OCI-M2 (cell line): ENCODE measurements around the gene NEK3.
A peak's percentile ranks its signal among the peaks of the same experiment; 100 is the strongest.
"Not testable (repeated sequence)": the region's sequence is repeated elsewhere in the genome, so short reads cannot be mapped to it uniquely, and the experiment has no call there.

Experiments used
- DNase-seq: peaks from one replicate; lab custom pipeline; 2025; ENCODE audit not compliant: unreplicated experiment; lab: John Stamatoyannopoulos, UW

The NEK3 gene

DNA sequence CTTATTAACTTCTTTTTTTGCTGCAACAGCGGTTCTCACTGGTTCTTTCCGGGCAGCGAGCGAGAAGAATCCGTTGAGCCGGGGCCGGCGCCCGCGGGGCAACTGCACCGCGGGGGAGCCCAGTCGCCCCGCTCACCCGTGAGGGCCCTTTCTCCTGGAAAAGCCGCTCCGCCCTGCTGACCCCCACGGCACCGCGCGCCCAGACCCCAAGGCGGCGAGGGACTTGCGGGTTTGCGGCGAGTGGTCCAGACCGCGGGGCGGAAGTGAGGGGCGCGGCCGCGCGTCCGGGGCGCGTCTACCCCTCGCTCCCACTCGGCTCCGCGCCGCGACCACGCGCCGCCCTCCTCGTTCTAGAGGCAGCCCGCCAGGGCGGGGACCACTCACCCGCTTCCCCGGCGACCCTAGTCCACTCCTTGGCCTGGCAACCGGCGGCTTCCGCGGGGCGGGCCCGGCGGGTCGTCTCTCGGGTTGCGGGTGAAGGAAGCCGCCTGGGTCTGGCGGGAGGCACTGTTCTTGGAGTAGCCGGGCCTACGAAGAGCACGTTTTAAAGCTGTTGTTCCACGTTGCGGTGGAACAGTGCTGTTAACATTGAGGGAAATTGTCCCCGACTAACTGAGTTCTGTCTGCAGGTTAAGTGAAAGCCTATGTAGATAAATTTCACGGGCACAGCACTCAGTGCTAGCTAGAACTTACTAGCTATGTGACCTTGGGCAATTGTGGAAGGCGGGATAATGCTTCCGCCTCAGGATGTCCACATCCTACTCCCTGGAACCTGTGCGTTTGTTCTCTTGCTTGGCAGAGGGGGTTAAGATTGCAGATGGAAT lies at the start of gene NEK3:
Gene NEK3, minus strand, starts transcription at position 439 of the 824 bp plus-strand sequence. CDS start 3,406 bp downstream, outside the sequence.
- DNase-seq, result no peak

DNA sequence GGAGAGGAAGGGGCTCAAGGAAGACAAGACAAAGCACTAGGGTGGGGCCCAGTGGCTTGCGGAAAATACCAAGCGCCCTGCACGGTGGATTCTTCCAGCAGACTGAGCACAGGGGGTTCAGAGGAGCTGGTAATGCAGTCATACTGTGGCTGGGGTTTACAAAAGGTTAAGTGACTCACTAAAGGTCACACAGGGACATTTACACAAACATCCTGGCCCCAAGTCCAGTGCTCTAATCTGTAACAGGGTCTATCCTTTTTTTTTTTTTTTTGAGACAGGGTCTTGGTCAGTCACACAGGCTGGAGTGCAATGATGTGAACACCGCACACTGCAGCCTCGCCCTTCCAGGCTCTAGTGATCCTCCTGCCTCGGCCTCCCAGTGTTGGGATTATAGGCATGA lies 49.0 kb upstream of the NEK3 start:
- DNase-seq, result not testable (repeated sequence)

GRCh38 chr13:52207896-52208295 lies 48.5 kb upstream of the NEK3 start:
- DNase-seq, result not testable (repeated sequence)

DNA sequence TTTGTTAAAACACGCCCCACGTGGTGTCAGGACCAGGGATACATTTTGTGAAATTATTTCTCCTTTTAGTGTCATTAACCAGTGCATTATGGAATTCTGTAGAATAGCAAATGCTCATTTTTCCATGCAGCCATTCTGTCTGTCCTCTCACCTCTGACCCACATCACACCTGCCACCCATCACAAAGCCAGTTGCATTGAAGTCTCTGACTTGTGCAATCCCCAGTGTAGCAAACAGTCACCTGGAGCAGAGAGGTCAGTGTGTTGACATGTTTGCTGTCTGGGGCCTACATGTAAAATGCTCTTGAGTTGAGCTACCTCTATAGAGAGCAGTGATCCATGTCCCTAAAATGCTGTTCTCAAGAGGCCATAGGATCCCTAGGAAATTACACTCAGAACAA lies 47.9 kb upstream of the NEK3 start:
- DNase-seq, result not testable (repeated sequence)

GRCh38 chr13:52204546-52204945 lies 45.1 kb upstream of the NEK3 start:
- DNase-seq, result not testable (repeated sequence)

DNA sequence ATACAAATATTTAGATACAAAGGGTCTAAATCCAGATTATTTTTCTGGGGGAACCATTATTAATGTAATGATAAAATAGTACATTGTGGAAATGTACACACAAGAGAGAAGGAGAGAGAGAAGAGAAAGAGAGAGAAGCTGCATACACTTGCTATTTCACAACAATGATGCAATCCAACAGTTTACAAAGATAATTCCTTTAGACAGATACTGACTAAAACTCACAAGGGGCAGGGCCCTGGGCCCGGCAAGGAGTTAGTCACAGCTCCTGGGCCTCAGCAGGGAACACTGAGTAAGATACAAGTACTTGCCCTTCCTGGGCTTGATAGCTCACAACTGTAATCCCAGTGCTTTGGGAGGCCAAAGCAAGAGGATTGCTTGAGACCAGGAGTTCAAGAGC lies 44.5 kb upstream of the NEK3 start:
- not testable (repeated sequence) for DNase-seq

GRCh38 chr13:52202506-52202905 lies 43.1 kb upstream of the NEK3 start:
- DNase-seq, result not testable (repeated sequence)

- DNase-seq, result not testable (repeated sequence)
These were observed 42.2 kb upstream of the NEK3 start for GRCh38 chr13:52201439-52202193.

DNA sequence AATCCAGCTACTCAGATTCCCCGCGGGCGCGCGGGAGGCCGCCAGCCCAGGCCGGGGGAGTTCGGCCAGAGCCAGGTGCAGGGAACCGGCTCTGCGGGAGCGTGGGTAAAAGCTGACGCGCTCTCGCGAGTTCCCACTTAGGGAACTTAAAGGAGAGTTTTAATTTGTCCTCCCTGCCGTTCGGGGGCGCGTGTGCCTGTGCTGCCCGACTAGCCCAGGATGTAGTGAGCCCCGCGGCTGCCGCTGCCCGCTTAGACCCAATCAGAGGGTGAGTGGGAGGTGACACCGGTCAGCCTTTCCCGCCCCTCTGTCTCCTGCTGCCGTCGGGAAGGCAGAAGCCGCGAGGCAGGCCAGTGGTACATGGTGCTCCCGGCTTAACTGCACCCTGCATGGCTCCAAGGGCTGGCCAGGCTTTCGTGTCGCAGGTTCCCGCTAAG lies 36.0 kb upstream of the NEK3 start:
- DNase-seq, result peak; percentile 37

DNA sequence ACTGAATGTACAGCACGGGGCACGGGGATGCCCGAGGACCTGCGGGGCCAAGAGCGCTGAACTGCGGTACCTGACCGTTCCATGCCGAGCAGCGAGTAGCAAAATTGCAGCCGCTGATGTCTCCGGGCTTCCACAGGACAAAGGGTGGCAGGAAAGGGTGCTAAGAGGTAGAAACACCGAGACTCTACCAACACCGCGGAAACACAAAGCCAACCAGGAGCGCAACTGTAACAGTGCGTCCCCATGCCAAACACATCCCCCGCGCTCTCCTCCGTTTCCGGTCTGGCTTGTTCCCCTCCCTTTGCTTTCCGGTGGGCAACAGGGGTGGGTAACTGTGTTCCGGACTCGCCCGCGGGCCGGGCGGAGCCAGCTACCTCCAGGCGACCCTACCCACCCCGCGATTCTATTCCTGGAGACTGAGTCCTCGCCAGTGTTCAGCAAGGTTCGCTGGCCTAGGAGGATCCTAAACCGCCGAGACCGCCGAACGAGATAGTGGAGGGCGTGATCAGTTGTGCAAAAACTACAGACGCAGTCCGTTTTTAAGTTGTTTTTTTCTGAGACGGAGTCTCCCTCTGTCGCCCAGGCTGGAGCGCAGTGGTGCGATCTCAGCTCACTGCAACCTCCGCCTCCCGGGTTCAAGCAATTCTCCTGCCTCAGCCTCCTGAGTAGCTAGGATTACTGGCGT lies 34.9 kb upstream of the NEK3 start:
- DNase-seq, result peak; percentile 72

GRCh38 chr13:52193587-52194183 lies 34.3 kb upstream of the NEK3 start:
- not testable (repeated sequence) for DNase-seq

GRCh38 chr13:52187424-52188187 lies 28.2 kb upstream of the NEK3 start:
- DNase-seq, result peak; percentile 64

- no peak for DNase-seq
These were observed 27.6 kb upstream of the NEK3 start for GRCh38 chr13:52187029-52187423.

GRCh38 chr13:52181316-52181954 lies 22.0 kb upstream of the NEK3 start:
- DNase-seq, result not testable (repeated sequence)

- no peak for DNase-seq
These were observed 20.5 kb upstream of the NEK3 start for GRCh38 chr13:52179925-52180324.

DNA sequence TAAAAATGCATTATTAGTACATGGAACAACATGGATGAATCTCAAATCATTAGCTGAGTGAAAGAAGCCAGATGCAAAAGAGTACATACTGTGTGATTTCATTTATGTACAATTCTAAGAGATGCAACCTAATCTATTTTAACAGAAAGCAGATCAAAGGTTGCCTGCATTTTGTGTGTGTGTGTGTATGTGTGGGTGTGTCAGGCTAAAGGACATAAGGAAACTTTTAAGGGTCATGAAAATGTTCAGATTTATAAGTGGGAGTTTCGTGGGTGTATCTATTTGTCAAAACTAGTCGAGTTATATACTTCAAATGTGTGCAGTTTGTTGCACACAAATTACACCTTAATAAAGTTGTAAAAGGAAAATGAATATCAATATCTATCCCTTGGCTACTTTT lies 17.9 kb upstream of the NEK3 start:
- DNase-seq, result no peak

DNA sequence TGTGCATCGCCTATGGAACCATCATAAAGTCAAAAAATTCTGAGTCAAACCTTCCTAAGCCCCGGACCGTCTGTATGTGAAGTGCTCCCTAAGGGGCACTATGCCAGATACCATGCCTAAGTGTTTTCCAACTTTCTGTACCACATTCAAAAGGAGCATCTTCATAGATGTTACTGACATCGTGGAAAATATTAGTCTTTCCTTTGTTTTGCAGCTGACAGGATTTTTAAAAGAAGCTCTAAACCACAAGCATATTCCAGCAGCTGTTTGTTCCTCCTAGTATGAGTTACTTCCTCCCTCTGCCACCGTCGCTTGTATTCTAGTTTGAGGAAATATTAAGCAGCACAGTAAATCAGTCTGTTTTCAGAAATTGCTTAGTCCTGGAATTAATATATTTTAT lies 14.6 kb upstream of the NEK3 start:
- not testable (repeated sequence) for DNase-seq

GRCh38 chr13:52173373-52173772 lies 14.0 kb upstream of the NEK3 start:
- DNase-seq, result no peak

- not testable (repeated sequence) for DNase-seq
These were observed 12.3 kb upstream of the NEK3 start for GRCh38 chr13:52171686-52172085.
